GM12864 (cell line): ENCODE results near the gene SMARCD1.

ENCODE experiments used
- DNase-seq: peaks from one replicate; pipeline ENCODE4 v3.0.0-alpha.2; 2011; ENCODE audit warnings: low read depth
- H3K4me3 ChIP-seq: 2 replicates; pipeline ENCODE4 v1.5.1; 2011; ENCODE audit warnings: mild to moderate bottlenecking, low read depth, low read length, control low read depth
- CTCF ChIP-seq: IDR thresholded peaks from 2 replicates; pipeline ENCODE4 v1.5.1; 2011; ENCODE audit warnings: low read depth, mild to moderate bottlenecking, moderate library complexity, low read length, control low read depth, inconsistent platforms; ENCODE audit errors: missing control alignments

SMARCD1 gene

GRCh38 chr12:50050410-50051098, 34.6 kb upstream of the SMARCD1 start:
- TF ChIP-seq CTCF, result no peak
- DNase-seq, result no peak
- no peak overlapping the region for H3K4me3 ChIP-seq

- DNase-seq, result no peak
- no peak overlapping the region for H3K4me3 ChIP-seq
These were observed 33.9 kb upstream of the SMARCD1 start for GRCh38 chr12:50051101-50051806.

GRCh38 chr12:50052544-50052943, 32.6 kb upstream of the SMARCD1 start:
- H3K4me3 ChIP-seq, result no peak overlapping the region
- no peak for TF ChIP-seq CTCF
- DNase-seq, result no peak

More at GRCh38 chr12:50051101-50051806, 33.9 kb upstream of the SMARCD1 start:
- no peak for TF ChIP-seq CTCF

- DNase-seq, result no peak
- no peak overlapping the region for H3K4me3 ChIP-seq
- no peak for TF ChIP-seq CTCF
These were observed 32.2 kb upstream of the SMARCD1 start for GRCh38 chr12:50052964-50053363.

- no peak for DNase-seq
- TF ChIP-seq CTCF, result no peak
These were observed 31.6 kb upstream of the SMARCD1 start for GRCh38 chr12:50053583-50053982.

GRCh38 chr12:50055831-50056638, 29.1 kb upstream of the SMARCD1 start:
- peak; percentile 99 for TF ChIP-seq CTCF
- no peak overlapping the region for H3K4me3 ChIP-seq
- DNase-seq, result no peak

More at GRCh38 chr12:50053583-50053982, 31.6 kb upstream of the SMARCD1 start:
- H3K4me3 ChIP-seq, result no peak overlapping the region
